Breast epithelium (tissue), 4 donors: ENCODE measurements around the gene LYPD6B. TPM values are rescaled to one million over a fixed set of nuclear protein-coding genes. Genes with fewer than 3 reads are reported as not detected.

ENCODE experiments used
- DNase-seq, 2 donors: peaks; one replicate each; pipeline ENCODE4 v3.0.0-alpha.2; 2019; ENCODE audit warnings: low spot score in 2 of 2
- H3K27ac ChIP-seq, 2 donors: fragments of 200-600 bp; sonication (generic) in 1 of 2; one replicate each; pipeline ENCODE4 v1.5.1; 2016 to 2019; ENCODE audit warnings: mild to moderate bottlenecking in 1 of 2
- H3K27me3 ChIP-seq, 2 donors: fragments of 200-600 bp; sonication (generic) in 1 of 2; one replicate each; pipeline versions ENCODE4 v1.5.1 to v1.6.0; 2017 to 2019; ENCODE audit warnings: control low read depth in 1 of 2, mild to moderate bottlenecking in 1 of 2
- H3K36me3 ChIP-seq: fragments of 200-600 bp; one replicate; pipeline ENCODE4 v1.5.1; 2019
- H3K4me1 ChIP-seq, 2 donors: fragments of 200-600 bp; sonication (generic); one replicate each; pipeline ENCODE4 v1.5.1; 2016 to 2019; ENCODE audit warnings: control low read depth in 1 of 2
- H3K4me3 ChIP-seq, 3 donors: fragments of 200-600 bp; sonication (generic); 1 replicate in 2 of 3; 2 replicates in 1 of 3; pipeline ENCODE4 v1.5.1; 2016 to 2019; ENCODE audit warnings: mild to moderate bottlenecking in 3 of 3, moderate library complexity in 2 of 3
- H3K9me3 ChIP-seq, 2 donors: fragments of 200-600 bp; sonication (generic) in 1 of 2; one replicate each; pipeline ENCODE4 v1.5.1; 2016 to 2019; ENCODE audit warnings: control low read depth in 1 of 2
- POLR2A ChIP-seq: fragments of 450-650 bp; IDR thresholded peaks from one replicate; pipeline ENCODE4 v1.6.1; 2016; ENCODE audit warnings: antibody characterized with exemption, mild to moderate bottlenecking, moderate library complexity
- POLR2AphosphoS5 ChIP-seq, 3 donors: sonication (generic); formaldehyde crosslinking; IDR thresholded peaks; one replicate each; pipeline ENCODE4 v1.6.1; 2017; ENCODE audit warnings: antibody characterized with exemption in 3 of 3
- intact Hi-C: fragments of 100-400 bp; cut with DNase I; formaldehyde crosslinking; loops from one replicate; pipeline ENCODE4 v1.15.1; 2023; ENCODE audit warnings: low total_unique reads
- total RNA-seq, 3 donors: library from RNA; depleted of rRNA; stranded (reverse); fragments of >200 nt; gene quantifications; one replicate each; pipeline ENCODE4 v1.1.0, GENCODE V29; 2016
- TF ChIP-seq, protein P1 (sequence below), 3 donors: fragments of 450-650 bp; IDR thresholded peaks; one replicate each; pipeline ENCODE4 v1.5.1; 2016 to 2017; ENCODE audit warnings: antibody characterized with exemption in 3 of 3, mild to moderate bottlenecking in 3 of 3, moderate library complexity in 3 of 3

The LYPD6B gene
- total RNA-seq, 3 donors from 2014 or later = 0.32 to 41.4 (median 21.0) TPM

DNA sequence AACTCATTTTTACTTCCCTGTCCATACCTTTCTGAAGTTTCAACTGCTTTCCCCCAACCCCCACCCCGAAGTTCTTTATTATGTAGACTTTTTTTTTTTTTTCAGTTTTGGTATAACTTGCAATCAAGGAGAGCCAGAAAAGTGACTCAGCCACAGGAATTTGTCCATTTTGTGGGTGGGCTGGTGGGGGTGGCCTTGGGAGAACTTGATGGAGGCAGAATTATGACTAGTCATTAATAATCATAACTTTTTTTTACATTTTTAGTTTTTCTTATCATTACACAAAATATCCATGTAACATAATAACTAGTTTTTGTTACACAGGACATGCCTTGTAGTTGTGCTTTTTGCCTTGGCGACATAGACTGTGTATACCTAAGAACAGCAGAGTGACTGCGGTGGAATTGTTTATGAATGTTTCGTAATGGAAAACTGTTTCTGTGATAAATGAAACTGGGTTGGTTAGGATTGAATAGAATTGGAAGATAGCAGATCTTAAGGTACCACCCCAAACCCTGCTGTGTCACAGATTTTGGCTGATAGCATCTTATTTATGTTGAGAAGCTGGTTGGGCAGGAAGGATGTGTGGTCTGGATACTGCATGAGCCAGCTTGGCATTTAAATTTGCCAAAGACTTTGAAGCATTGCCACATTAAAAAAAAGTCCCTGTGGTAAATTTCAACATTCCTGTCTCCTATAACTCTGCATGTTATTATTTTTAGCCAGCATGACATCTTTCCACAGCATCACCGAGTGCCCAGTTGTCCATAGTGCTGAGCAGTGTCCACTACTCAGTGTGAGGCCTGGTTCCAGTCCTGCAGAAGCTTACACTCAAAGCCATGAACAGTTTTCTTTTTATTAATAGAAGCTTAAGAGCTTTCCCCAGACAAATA is 30.7 kb downstream of the LYPD6B start:
- intact Hi-C loops = no loop called here
- Histone ChIP-seq H3K27ac (peak overlapping the region; percentile 20 to 62), H3K4me1 (no peaks in the 10 kb centered on the region)

DNA sequence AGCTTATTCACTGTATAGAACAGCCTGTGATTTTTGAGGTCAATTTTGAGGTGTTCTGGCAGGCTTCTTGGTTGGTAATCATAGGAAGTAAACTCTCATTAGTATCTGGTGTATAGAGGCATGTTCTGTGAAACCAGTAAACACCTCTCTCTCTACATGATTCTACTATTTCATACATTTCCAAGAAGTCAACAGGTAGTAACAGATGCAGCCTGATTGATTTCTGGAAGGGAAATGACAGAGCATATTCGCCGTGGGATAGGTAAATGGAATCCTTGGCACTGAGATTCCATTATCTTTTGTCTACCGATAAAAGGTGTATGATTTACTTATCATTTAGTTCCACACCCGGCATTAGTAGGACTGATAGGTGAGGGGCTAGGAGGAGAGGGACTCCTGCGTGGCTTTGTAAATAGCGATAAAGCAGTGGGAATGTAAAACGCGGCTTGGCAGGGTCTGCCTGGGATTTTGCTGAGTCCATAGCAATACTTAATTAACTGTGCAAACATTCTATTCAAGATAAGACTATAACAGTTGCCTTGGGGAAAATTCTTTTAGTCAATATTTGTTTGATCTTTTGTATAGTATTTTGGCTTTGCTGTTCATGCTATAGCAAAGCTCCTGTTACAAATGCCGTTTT is 32.3 kb downstream of the LYPD6B start:
- Histone ChIP-seq H3K27ac (peak overlapping the region; percentile 6 to 62), H3K4me3 (no peak overlapping the region), H3K9me3 (no peaks in the 10 kb centered on the region), H3K36me3 (no peaks in the 10 kb centered on the region), H3K4me1 (no peaks in the 10 kb centered on the region), H3K27me3 (no peaks in the 10 kb centered on the region)
- DNase-seq = no peak
- TF ChIP-seq POLR2AphosphoS5 (IDR thresholded peaks at IDR 0.05) = no peak
- TF ChIP-seq, protein P1, sequence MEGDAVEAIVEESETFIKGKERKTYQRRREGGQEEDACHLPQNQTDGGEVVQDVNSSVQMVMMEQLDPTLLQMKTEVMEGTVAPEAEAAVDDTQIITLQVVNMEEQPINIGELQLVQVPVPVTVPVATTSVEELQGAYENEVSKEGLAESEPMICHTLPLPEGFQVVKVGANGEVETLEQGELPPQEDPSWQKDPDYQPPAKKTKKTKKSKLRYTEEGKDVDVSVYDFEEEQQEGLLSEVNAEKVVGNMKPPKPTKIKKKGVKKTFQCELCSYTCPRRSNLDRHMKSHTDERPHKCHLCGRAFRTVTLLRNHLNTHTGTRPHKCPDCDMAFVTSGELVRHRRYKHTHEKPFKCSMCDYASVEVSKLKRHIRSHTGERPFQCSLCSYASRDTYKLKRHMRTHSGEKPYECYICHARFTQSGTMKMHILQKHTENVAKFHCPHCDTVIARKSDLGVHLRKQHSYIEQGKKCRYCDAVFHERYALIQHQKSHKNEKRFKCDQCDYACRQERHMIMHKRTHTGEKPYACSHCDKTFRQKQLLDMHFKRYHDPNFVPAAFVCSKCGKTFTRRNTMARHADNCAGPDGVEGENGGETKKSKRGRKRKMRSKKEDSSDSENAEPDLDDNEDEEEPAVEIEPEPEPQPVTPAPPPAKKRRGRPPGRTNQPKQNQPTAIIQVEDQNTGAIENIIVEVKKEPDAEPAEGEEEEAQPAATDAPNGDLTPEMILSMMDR (IDR thresholded peaks at IDR 0.05) = no peak
- no peak for TF ChIP-seq POLR2A
- intact Hi-C loops = no loop called here

More for the DNA sequence above, 30.7 kb downstream of the LYPD6B start:
- H3K9me3 ChIP-seq = no peaks in the 10 kb centered on the region
- no peaks in the 10 kb centered on the region for H3K36me3 ChIP-seq
- H3K27me3 ChIP-seq = no peaks in the 10 kb centered on the region
- TF ChIP-seq POLR2A (no peak), POLR2AphosphoS5 (IDR thresholded peaks at IDR 0.05) (peak in 1 of 3 donors; percentile 32)
- TF ChIP-seq, protein P1 (IDR thresholded peaks at IDR 0.05) = no peak
- no peak overlapping the region for H3K4me3 ChIP-seq
- DNase-seq = no peak

DNA sequence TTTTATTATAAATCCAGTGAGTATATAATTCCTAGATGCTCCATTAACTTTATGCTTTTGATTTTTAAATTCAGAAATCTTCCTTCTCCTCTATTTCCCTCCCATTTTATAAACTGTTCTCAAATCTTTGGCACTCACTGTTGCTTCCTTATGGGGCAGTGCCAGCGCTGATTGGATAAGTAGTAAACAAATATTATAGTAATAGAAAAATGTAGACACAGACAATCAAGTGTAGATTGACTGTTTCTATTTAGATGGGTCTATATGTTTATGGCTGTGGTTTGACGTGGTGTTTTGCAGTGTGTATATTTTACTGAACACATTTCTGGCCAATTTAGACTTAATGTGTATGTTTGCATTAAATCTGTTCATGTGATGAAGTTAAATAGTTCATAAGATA is 36.6 kb downstream of the LYPD6B start:
- H3K27ac ChIP-seq = no peak overlapping the region
- TF ChIP-seq, protein P1 (IDR thresholded peaks at IDR 0.05) = no peak
- TF ChIP-seq POLR2A = no peak
- TF ChIP-seq POLR2AphosphoS5 (IDR thresholded peaks at IDR 0.05) = no peak
- H3K27me3 ChIP-seq = no peaks in the 10 kb centered on the region
- H3K36me3 ChIP-seq = no peaks in the 10 kb centered on the region
- no peaks in the 10 kb centered on the region for H3K9me3 ChIP-seq
- no peak overlapping the region for H3K4me3 ChIP-seq
- intact Hi-C loops = no loop called here
- H3K4me1 ChIP-seq = no peaks in the 10 kb centered on the region
- no peak for DNase-seq

DNA sequence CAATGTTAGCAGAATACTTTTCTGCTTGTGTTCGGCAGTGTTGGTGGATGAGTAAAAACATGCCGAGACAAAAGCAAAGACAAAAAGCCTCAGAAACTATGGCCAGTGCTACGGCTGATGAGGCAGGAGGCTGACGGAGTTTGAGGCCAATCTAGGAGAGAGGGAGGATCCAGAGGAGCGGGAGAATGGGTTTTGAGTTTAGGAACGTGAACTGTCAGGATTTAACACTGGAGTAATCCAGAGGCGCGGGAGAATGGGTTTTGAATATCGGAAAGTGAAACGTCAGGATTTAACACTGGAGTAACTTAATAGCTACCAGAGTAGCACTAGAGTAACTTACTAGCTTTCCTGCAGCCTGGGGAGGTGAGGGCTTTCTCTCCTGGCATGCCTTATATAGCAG is 37.4 kb downstream of the LYPD6B start:
- TF ChIP-seq POLR2A (no peak), POLR2AphosphoS5 (IDR thresholded peaks at IDR 0.05) (no peak)
- TF ChIP-seq, protein P1 (IDR thresholded peaks at IDR 0.05) = no peak
- H3K4me1 ChIP-seq = no peaks in the 10 kb centered on the region
- H3K36me3 ChIP-seq = no peaks in the 10 kb centered on the region
- intact Hi-C loops = no loop called here
- H3K9me3 ChIP-seq = no peaks in the 10 kb centered on the region
- peak overlapping the region in 1 of 3 donors; percentile 32 for H3K4me3 ChIP-seq
- no peaks in the 10 kb centered on the region for H3K27me3 ChIP-seq
- DNase-seq = no peak
- H3K27ac ChIP-seq = no peak overlapping the region

GRCh38 chr2:149076863-149077412 is 38.4 kb downstream of the LYPD6B start:
- no peak for DNase-seq
- no peaks in the 10 kb centered on the region for H3K27me3 ChIP-seq
- H3K27ac ChIP-seq = no peak overlapping the region
- H3K36me3 ChIP-seq = no peaks in the 10 kb centered on the region
- no peak for TF ChIP-seq POLR2A
- no peak for TF ChIP-seq POLR2AphosphoS5 (IDR thresholded peaks at IDR 0.05)
- TF ChIP-seq, protein P1 (IDR thresholded peaks at IDR 0.05) = no peak
- no peaks in the 10 kb centered on the region for H3K4me1 ChIP-seq
- no peak overlapping the region for H3K4me3 ChIP-seq
- intact Hi-C loops = no loop called here
- H3K9me3 ChIP-seq = no peaks in the 10 kb centered on the region
